ENCODE measurements around the gene UNC5A. TPM values are rescaled to one million over a fixed set of nuclear protein-coding genes. Genes with fewer than 3 reads are reported as not detected.

UNC5A gene
- total and polyA plus RNA-seq, 10 of the 15 experiments (the other 5 are each of a cell fraction or from before 2014, with no cell fraction given): not detected

- peaks cover 0 to 3% of the 10 kb centered on the region in 2 experiments for H3K27me3 ChIP-seq (replicated peaks in 1 of 2; ENCODE audit: control insufficient read depth in 2 of 2, insufficient read depth in 2 of 2, low read length in 1 of 2)
- H4K20me1 ChIP-seq (ENCODE audit: control insufficient read depth, insufficient read depth): no peaks in the 10 kb centered on the region
- no peak for ATAC-seq
- no peaks in the 10 kb centered on the region for H3K79me2 ChIP-seq (ENCODE audit: control insufficient read depth, insufficient read depth, low read length)
- no peak overlapping the region for H3K27ac ChIP-seq (ENCODE audit: control insufficient read depth, insufficient read depth)
- no peaks in the 10 kb centered on the region for H3K9me3 ChIP-seq (replicated peaks; ENCODE audit: control insufficient read depth, insufficient read depth, low read length)
- ChIA-PET SMC1A (ENCODE audit: uncharacterized antibody, unreplicated experiment) (no interaction called here), RAD21 (ENCODE audit: unreplicated experiment) (interaction anchor here (0.9 kb wide), 1 partner anchor 197 kb away, joined by 3 read pairs; no protein-coding TSS in a partner anchor), CTCF (no interaction called here), POLR2A (no interaction called here)
- H3K9ac ChIP-seq (ENCODE audit: control insufficient read depth, insufficient read depth, low read length): no peak overlapping the region
- DNase-seq (ENCODE audit: low read depth, low spot score): no peak
- H2AFZ ChIP-seq (ENCODE audit: control insufficient read depth, low read depth, low read length): no peak overlapping the region
- TF ChIP-seq CREB1 (IDR thresholded peaks at IDR 0.05; ENCODE audit: low read depth) (no peak), NR2F1 (conservative IDR thresholded peaks at IDR 0.05) (no peak), ESRRA (IDR thresholded peaks at IDR 0.05; ENCODE audit: low read length) (no peak), ZNF384 (IDR thresholded peaks at IDR 0.05; ENCODE audit: borderline replicate concordance, low read depth, low read length) (no peak), RAD51 (IDR thresholded peaks at IDR 0.05) (no peak), ZBED1 (IDR thresholded peaks at IDR 0.05; ENCODE audit: borderline replicate concordance) (no peak), JUNB (IDR thresholded peaks at IDR 0.05) (no peak), SREBF2 (IDR thresholded peaks at IDR 0.05; ENCODE audit: low read length) (no peak), E2F8 (IDR thresholded peaks at IDR 0.05; ENCODE audit: low read depth, partially characterized antibody) (no peak), RBBP5 (conservative IDR thresholded peaks at IDR 0.05) (no peak), SIX5 (IDR thresholded peaks at IDR 0.05; ENCODE audit: low read depth, low read length, severe bottlenecking) (no peak), ATF2 (IDR thresholded peaks at IDR 0.05; ENCODE audit: low read length) (no peak), SUZ12 (IDR thresholded peaks at IDR 0.05; ENCODE audit: unreplicated experiment) (no peak)
- intact Hi-C loops (cut with micrococcal nuclease; ENCODE audit: unreplicated experiment): no loop called here
- in situ Hi-C loops (cut with MboI): no loop called here
- no peak overlapping the region for H3K4me2 ChIP-seq (ENCODE audit: control insufficient read depth, insufficient read depth)
- H3K36me3 ChIP-seq (ENCODE audit: control insufficient read depth in 2 of 2, insufficient read depth in 2 of 2, low read length in 1 of 2): no peaks in the 10 kb centered on the region
- BruUV-seq (replicated peaks): no TSS peak
- 23% methylated on average over 11 of the region's 11 CpGs for WGBS (ENCODE audit: insufficient coverage, insufficient replicate concordance, low lambda C conversion rate, missing lambda C conversion rate)
- no peak for FAIRE-seq
- no peaks in the 10 kb centered on the region for H3K4me1 ChIP-seq (ENCODE audit: control insufficient read depth, insufficient read depth, low read length)
- H3K4me3 ChIP-seq: no peak overlapping the region
Measured at GRCh38 chr5:176857894-176858273, 47.5 kb downstream of the UNC5A start.

Measured in GM12878 (cell line).